IMR-90 (cell line): ENCODE results near the gene CARMIL1. TPM values are rescaled to one million over a fixed set of nuclear protein-coding genes. Genes with fewer than 3 reads are reported as not detected.

Experiments used
- ATAC-seq: fragments of 200-7000 bp; cut with Tn5 transposase; 2 replicates; pipeline ENCODE4 v1.9.1; 2020; ENCODE audit warnings: low read depth, mild to moderate bottlenecking, moderate library complexity
- BruUV-seq: library from RNA; stranded (reverse); fragments of 400-500 nt; replicated peaks from 2 replicates; lab custom pipeline; 2021; lab: Mats Ljungman, UMichigan
- CTCF ChIA-PET: fragments of 300-600 bp; formaldehyde crosslinking; extraction: SDS; loops from one replicate; lab custom pipeline; 2021; ENCODE audit warnings: antibody characterized with exemption; lab: Yijun Ruan, JAX
- POLR2A ChIA-PET: fragments of 300-600 bp; sonication (Branson Sonifier 250); formaldehyde crosslinking; loops from one replicate; lab custom pipeline; 2022; ENCODE audit warnings: antibody characterized with exemption; ENCODE audit not compliant: unreplicated experiment; lab: Charles Lee
- DNase-seq: peaks from one replicate; pipeline ENCODE4 v3.0.0; 2013
- H2AFZ ChIP-seq: replicated peaks from 2 replicates; pipeline ENCODE3; 2013; ENCODE audit warnings: low read length, mild to moderate bottlenecking; ENCODE audit not compliant: poor library complexity
- H2AK5ac ChIP-seq: 2 replicates; pipeline ENCODE4 v1.6.1; 2013; ENCODE audit warnings: low read depth, low read length, inconsistent platforms
- H2AK9ac ChIP-seq: replicated peaks from 2 replicates; pipeline ENCODE3; 2013; ENCODE audit warnings: mild to moderate bottlenecking, low read depth, low read length, moderate library complexity; ENCODE audit not compliant: poor library complexity
- H2BK120ac ChIP-seq: 2 replicates; pipeline ENCODE4 v1.6.1; 2013; ENCODE audit warnings: low read depth, low read length, inconsistent platforms
- H2BK15ac ChIP-seq: 3 replicates; pipeline ENCODE4 v1.6.1; 2013; ENCODE audit warnings: low read depth, low read length, inconsistent platforms
- H2BK20ac ChIP-seq: 2 replicates; pipeline ENCODE4 v1.6.1; 2013; ENCODE audit warnings: low read depth, mild to moderate bottlenecking, inconsistent platforms, low read length, moderate library complexity
- H2BK5ac ChIP-seq: 2 replicates; pipeline ENCODE4 v1.6.1; 2013; ENCODE audit warnings: mild to moderate bottlenecking, low read depth, low read length, inconsistent platforms; ENCODE audit not compliant: poor library complexity, severe bottlenecking
- H3K14ac ChIP-seq: replicated peaks from 2 replicates; pipeline ENCODE4 v1.6.1; 2013; ENCODE audit warnings: low read depth, low read length, inconsistent platforms
- H3K18ac ChIP-seq: 2 replicates; pipeline ENCODE4 v1.6.1; 2013; ENCODE audit warnings: low read depth, low read length, control low read depth
- H3K23ac ChIP-seq: 2 replicates; pipeline ENCODE4 v1.6.1; 2013; ENCODE audit warnings: low read depth, low read length, inconsistent platforms
- H3K27ac ChIP-seq: 2 replicates; pipeline ENCODE4 v1.5.1; 2013; ENCODE audit warnings: mild to moderate bottlenecking, control low read depth, low read length; ENCODE audit not compliant: insufficient read depth
- H3K27me3 ChIP-seq: 2 replicates; pipeline ENCODE4 v1.6.1; 2013; ENCODE audit warnings: low read length; ENCODE audit not compliant: control insufficient read depth, insufficient read depth
- H3K36me3 ChIP-seq: 2 replicates; pipeline ENCODE4 v1.6.1; 2013; ENCODE audit warnings: low read length, mixed read lengths; ENCODE audit not compliant: control insufficient read depth, insufficient read depth
- H3K4ac ChIP-seq: 2 replicates; pipeline ENCODE4 v1.6.1; 2013; ENCODE audit warnings: low read depth, low read length, inconsistent platforms
- H3K4me1 ChIP-seq: 2 replicates; pipeline ENCODE4 v1.6.1; 2013; ENCODE audit warnings: low read length, mixed read lengths; ENCODE audit not compliant: control insufficient read depth, insufficient read depth
- H3K4me2 ChIP-seq: 2 replicates; pipeline ENCODE4 v1.6.1; 2013; ENCODE audit warnings: low read depth, mild to moderate bottlenecking, control low read depth, low read length, moderate library complexity
- H3K4me3 ChIP-seq: 2 replicates; pipeline ENCODE4 v1.5.1; 2013; ENCODE audit warnings: low read depth, mild to moderate bottlenecking, control low read depth, low read length, moderate library complexity; ENCODE audit not compliant: insufficient read depth
- H3K56ac ChIP-seq: 2 replicates; pipeline ENCODE4 v1.6.1; 2013; ENCODE audit warnings: low read length, inconsistent platforms; ENCODE audit not compliant: insufficient read depth; ENCODE audit errors: extremely low read depth
- H3K79me1 ChIP-seq, 2 experiments: 2 replicates each; pipeline ENCODE4 v1.6.1; 2013; ENCODE audit warnings: low read length in 2 of 2, inconsistent platforms in 1 of 2, low read depth in 1 of 2
- H3K9ac ChIP-seq: 2 replicates; pipeline ENCODE4 v1.6.1; 2013; ENCODE audit warnings: low read depth, low read length, control low read depth
- H3K9me1 ChIP-seq: 2 replicates; pipeline ENCODE4 v1.6.1; 2013; ENCODE audit warnings: low read length, inconsistent platforms; ENCODE audit not compliant: insufficient read depth
- H3K9me3 ChIP-seq: 2 replicates; pipeline ENCODE4 v1.6.1; 2013; ENCODE audit warnings: low read length; ENCODE audit not compliant: control insufficient read depth, insufficient read depth
- H4K20me1 ChIP-seq: 2 replicates; pipeline ENCODE4 v1.6.1; 2013; ENCODE audit warnings: low read length, inconsistent platforms; ENCODE audit not compliant: insufficient read depth
- H4K5ac ChIP-seq: 2 replicates; pipeline ENCODE4 v1.6.1; 2013; ENCODE audit warnings: mild to moderate bottlenecking, low read depth, low read length, control low read depth
- H4K8ac ChIP-seq, 2 experiments: 2 replicates each; pipeline ENCODE4 v1.6.1; 2013; ENCODE audit warnings: low read depth in 2 of 2, low read length in 2 of 2, control low read depth in 1 of 2, inconsistent platforms in 1 of 2
- H4K91ac ChIP-seq: 2 replicates; pipeline ENCODE4 v1.6.1; 2013; ENCODE audit warnings: low read depth, low read length, inconsistent platforms; ENCODE audit not compliant: insufficient read depth
- BHLHE40 ChIP-seq: fragments of 150-350 bp; IDR thresholded peaks from 2 replicates; pipeline ENCODE4 v1.6.1; 2016; ENCODE audit warnings: mild to moderate bottlenecking, low read depth, low read length
- CEBPB ChIP-seq: IDR thresholded peaks from 2 replicates; pipeline ENCODE4 v1.6.1; 2012; ENCODE audit warnings: low read depth, low read length, improper control_type of control experiment
- FOS ChIP-seq: fragments of 150-350 bp; IDR thresholded peaks from 2 replicates; pipeline ENCODE4 v1.6.1; 2016; ENCODE audit warnings: low read depth, low read length
- MAFK ChIP-seq: IDR thresholded peaks from 2 replicates; pipeline ENCODE4 v1.6.1; 2012; ENCODE audit warnings: low read depth, low read length, improper control_type of control experiment
- MAZ ChIP-seq: IDR thresholded peaks from 2 replicates; pipeline ENCODE4 v1.6.1; 2012; ENCODE audit warnings: low read depth, mild to moderate bottlenecking, low read length, improper control_type of control experiment, moderate library complexity, borderline replicate concordance
- MXI1 ChIP-seq: IDR thresholded peaks from 2 replicates; pipeline ENCODE4 v1.6.1; 2012; ENCODE audit warnings: low read depth, mild to moderate bottlenecking, low read length, moderate library complexity, borderline replicate concordance
- NFE2L2 ChIP-seq: fragments of 150-350 bp; IDR thresholded peaks from 2 replicates; pipeline ENCODE4 v1.6.1; 2016; ENCODE audit warnings: low read depth, mild to moderate bottlenecking, low read length
- POLR2A ChIP-seq: IDR thresholded peaks from 2 replicates; pipeline ENCODE4 v1.6.1; 2012; ENCODE audit warnings: mild to moderate bottlenecking, low read depth, low read length
- RAD21 ChIP-seq: IDR thresholded peaks from 2 replicates; pipeline ENCODE4 v1.6.1; 2012; ENCODE audit warnings: low read length, improper control_type of control experiment
- RCOR1 ChIP-seq: IDR thresholded peaks from 2 replicates; pipeline ENCODE4 v1.6.1; 2012; ENCODE audit warnings: mild to moderate bottlenecking, low read length, improper control_type of control experiment; ENCODE audit not compliant: insufficient replicate concordance
- RFX5 ChIP-seq: IDR thresholded peaks from 2 replicates; pipeline ENCODE4 v1.8.0; 2012; ENCODE audit warnings: low read depth, mild to moderate bottlenecking, low read length, moderate library complexity
- SMC3 ChIP-seq: fragments of 150-350 bp; IDR thresholded peaks from 2 replicates; pipeline ENCODE4 v1.6.1; 2016; ENCODE audit warnings: low read depth, mild to moderate bottlenecking, antibody characterized with exemption, low read length, moderate library complexity
- WGBS, 2 experiments: methylation state at CpG; one replicate each; pipeline versions ENCODE4 v1.1.5 to v1.1.7; 2013; ENCODE audit warnings: missing lambda C conversion rate in 2 of 2; ENCODE audit not compliant: insufficient read length in 1 of 2; ENCODE audit errors: extremely low coverage in 2 of 2; 5-methylcytosine and 5-hydroxymethylcytosine counted together
- dilution Hi-C: fragments of 300-500 bp; cut with HindIII; formaldehyde crosslinking; loops from one replicate; pipeline ENCODE4 v1.14.3; 2018; ENCODE audit warnings: low sequenced_read_pairs; ENCODE audit not compliant: unreplicated experiment
- in situ Hi-C: fragments of 300-500 bp; cut with MboI; formaldehyde crosslinking; loops from 3 replicates; pipeline ENCODE4 v1.14.3; 2019; ENCODE audit warnings: low sequenced_read_pairs, inconsistent platforms, mixed read lengths
- intact Hi-C: fragments of 100-400 bp; cut with micrococcal nuclease; formaldehyde crosslinking; loops from 2 replicates; pipeline ENCODE4 v1.10.0; 2022
- polyA plus RNA-seq, 3 experiments: library from polyadenylated mRNA; depleted of rRNA; stranded (reverse); fragments of >200 nt; gene quantifications; 2 replicates each; pipeline ENCODE4 v1.2.3, GENCODE V29; 2012; ENCODE audit warnings: low replicate concordance in 1 of 3
- total RNA-seq: library from RNA; depleted of rRNA; stranded (reverse); fragments of >200 nt; gene quantifications from 2 replicates; pipeline ENCODE4 v1.2.3, GENCODE V29; 2012
- TF ChIP-seq, protein P1 (sequence below): fragments of 150-350 bp; IDR thresholded peaks from 2 replicates; pipeline ENCODE4 v1.6.1; 2016; ENCODE audit warnings: low read depth, mild to moderate bottlenecking, low read length, moderate library complexity, borderline replicate concordance
- TF ChIP-seq, protein P2 (sequence below): fragments of 150-350 bp; IDR thresholded peaks from 2 replicates; pipeline ENCODE4 v1.6.1; 2017; ENCODE audit warnings: mild to moderate bottlenecking, antibody characterized with exemption, low read length, low read depth

Gene CARMIL1
- total and polyA plus RNA-seq, 2 of the 4 experiments (the other 2 are of a cell fraction) = 1.3 to 2.9 TPM

DNA sequence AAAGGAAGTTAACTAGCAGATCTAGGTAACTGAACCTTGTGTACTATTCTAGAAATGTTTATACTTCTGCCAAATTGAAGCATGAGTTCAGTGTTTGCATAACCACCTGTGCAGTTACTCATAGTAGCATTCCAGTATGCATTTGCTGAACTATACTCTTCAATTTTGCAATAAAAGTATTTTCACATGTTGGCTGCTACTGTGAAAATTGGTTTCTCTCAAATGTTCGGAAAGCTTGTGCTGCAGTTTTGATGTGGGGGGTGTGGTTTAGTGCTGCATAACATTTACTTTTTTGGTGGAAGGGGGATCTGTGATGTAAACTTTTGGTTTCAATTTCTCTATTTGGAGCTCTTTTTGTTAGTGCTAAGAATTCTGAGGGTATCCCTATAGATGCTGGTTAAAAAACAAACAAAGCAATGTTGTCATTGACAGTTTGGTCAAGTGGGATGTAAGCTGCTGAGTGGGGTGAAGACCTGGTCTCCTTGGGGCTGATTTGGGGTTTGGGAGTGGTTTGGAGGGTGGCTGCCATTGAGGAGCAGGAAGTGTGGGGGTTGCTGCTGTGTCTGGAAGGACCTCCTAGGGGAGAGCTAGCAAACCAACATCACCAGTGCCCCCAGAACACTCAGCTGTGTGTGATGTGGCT is 87.8 kb downstream of the CARMIL1 start (continued):
- TF ChIP-seq MAFK = no peak

DNA sequence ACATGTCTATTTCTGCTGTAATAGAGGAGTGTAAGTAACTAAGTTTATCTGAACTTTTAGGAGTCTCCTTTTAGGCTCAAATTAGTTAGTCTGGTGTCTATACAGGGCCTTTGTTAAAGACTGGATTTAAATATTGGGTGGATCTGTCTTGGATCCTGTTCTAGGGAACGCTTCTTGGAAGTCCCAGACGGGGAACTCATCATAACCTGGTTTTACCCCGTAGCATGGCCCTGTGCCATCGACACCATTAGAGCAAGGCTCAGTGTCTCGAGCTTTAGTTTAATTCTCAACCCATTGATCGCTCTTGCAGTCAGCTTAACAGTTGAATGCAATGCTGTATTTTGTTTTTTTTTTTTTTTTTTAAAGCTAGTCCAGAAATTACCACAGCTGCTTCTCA is 89.9 kb downstream of the CARMIL1 start:
- no peak overlapping the region for H2AK5ac ChIP-seq
- dilution Hi-C loops = no loop called here
- H3K4ac ChIP-seq = no peak overlapping the region
- no peaks in the 10 kb centered on the region for H3K79me1 ChIP-seq
- in situ Hi-C loops = no loop called here
- no peak overlapping the region for H2BK120ac ChIP-seq
- H3K9ac ChIP-seq = no peak overlapping the region
- no peaks in the 10 kb centered on the region for H3K9me1 ChIP-seq
- ChIA-PET CTCF (no interaction called here), POLR2A (interaction anchor here (0.6 kb wide), 1 partner anchor 60 kb away, joined by 3 read pairs; no protein-coding TSS in a partner anchor)
- no peak overlapping the region for H4K91ac ChIP-seq
- H3K27ac ChIP-seq = no peak overlapping the region
- H2AFZ ChIP-seq = no peak overlapping the region
- no CpG with 5 or more reads among the region's 6 CpGs for WGBS, 2 experiments
- no peak overlapping the region for H3K4me2 ChIP-seq
- no peak overlapping the region for H2BK15ac ChIP-seq
- DNase-seq (no peak), ATAC-seq (no peak)
- H3K23ac ChIP-seq = no peak overlapping the region
- no peak overlapping the region for H3K4me3 ChIP-seq
- no peak overlapping the region for H2BK5ac ChIP-seq
- H3K9me3 ChIP-seq = no peaks in the 10 kb centered on the region
- H3K4me1 ChIP-seq = no peaks in the 10 kb centered on the region; the same call in 1 of the 2 replicates
- H3K18ac ChIP-seq = no peak overlapping the region
- no peaks in the 10 kb centered on the region for H3K36me3 ChIP-seq
- no peaks in the 10 kb centered on the region for H3K27me3 ChIP-seq
- no peak overlapping the region; the same call in 1 of the 2 replicates for H4K5ac ChIP-seq
- no peaks in the 10 kb centered on the region for H4K20me1 ChIP-seq
- no peak overlapping the region for H2AK9ac ChIP-seq
- H3K56ac ChIP-seq = no peak overlapping the region
- intact Hi-C loops = loop anchor here (5.0 kb wide), 1 partner anchor 67 kb away; no protein-coding TSS in a partner anchor
- H4K8ac ChIP-seq = no peak overlapping the region
- H3K14ac ChIP-seq = no peak overlapping the region
- no peak overlapping the region for H2BK20ac ChIP-seq
- BruUV-seq = no TSS peak
- TF ChIP-seq RAD21 = no peak
- no peak for TF ChIP-seq FOS
- TF ChIP-seq, protein P1, sequence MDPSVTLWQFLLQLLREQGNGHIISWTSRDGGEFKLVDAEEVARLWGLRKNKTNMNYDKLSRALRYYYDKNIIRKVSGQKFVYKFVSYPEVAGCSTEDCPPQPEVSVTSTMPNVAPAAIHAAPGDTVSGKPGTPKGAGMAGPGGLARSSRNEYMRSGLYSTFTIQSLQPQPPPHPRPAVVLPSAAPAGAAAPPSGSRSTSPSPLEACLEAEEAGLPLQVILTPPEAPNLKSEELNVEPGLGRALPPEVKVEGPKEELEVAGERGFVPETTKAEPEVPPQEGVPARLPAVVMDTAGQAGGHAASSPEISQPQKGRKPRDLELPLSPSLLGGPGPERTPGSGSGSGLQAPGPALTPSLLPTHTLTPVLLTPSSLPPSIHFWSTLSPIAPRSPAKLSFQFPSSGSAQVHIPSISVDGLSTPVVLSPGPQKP = no peak
- no peak for TF ChIP-seq POLR2A
- no peak for TF ChIP-seq RCOR1
- no peak for TF ChIP-seq MAFK
- no peak for TF ChIP-seq BHLHE40
- no peak for TF ChIP-seq CEBPB
- TF ChIP-seq MAZ = no peak
- no peak for TF ChIP-seq MXI1
- TF ChIP-seq RFX5 = no peak
- no peak for TF ChIP-seq SMC3
- TF ChIP-seq NFE2L2 = no peak
- TF ChIP-seq, protein P2, sequence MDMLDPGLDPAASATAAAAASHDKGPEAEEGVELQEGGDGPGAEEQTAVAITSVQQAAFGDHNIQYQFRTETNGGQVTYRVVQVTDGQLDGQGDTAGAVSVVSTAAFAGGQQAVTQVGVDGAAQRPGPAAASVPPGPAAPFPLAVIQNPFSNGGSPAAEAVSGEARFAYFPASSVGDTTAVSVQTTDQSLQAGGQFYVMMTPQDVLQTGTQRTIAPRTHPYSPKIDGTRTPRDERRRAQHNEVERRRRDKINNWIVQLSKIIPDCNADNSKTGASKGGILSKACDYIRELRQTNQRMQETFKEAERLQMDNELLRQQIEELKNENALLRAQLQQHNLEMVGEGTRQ = no peak
